HG03066 (cell line): Measurements from ENCODE around the gene DNAH7.
"Not testable (repeated sequence)": the region's sequence is repeated elsewhere in the genome, so short reads cannot be mapped to it uniquely, and the experiment has no call there.

Experiments
- ATAC-seq: cut with Tn5 transposase; IDR thresholded peaks from one replicate; pipeline ENCODE4 v1.9.1; 2021; ENCODE audit warnings: low read depth; ENCODE audit not compliant: unreplicated experiment

DNAH7 gene

GRCh38 chr2:196068271-196069209 lies at the start of gene DNAH7:
TSS of gene DNAH7 (minus strand) at chr2:196068837. CDS start at chr2:196068711, 126 bp downstream.
- peak; percentile 99 for ATAC-seq

GRCh38 chr2:196117214-196117705 lies 48.6 kb upstream of the DNAH7 start:
- ATAC-seq, result no peak

- no peak for ATAC-seq
These were observed 44.7 kb upstream of the DNAH7 start for GRCh38 chr2:196113061-196113974.

- ATAC-seq, result no peak
These were observed 43.9 kb upstream of the DNAH7 start for GRCh38 chr2:196112418-196113034.

- no peak for ATAC-seq
These were observed 40.0 kb upstream of the DNAH7 start for GRCh38 chr2:196108604-196109003.

GRCh38 chr2:196105951-196106350 lies 37.3 kb upstream of the DNAH7 start:
- ATAC-seq, result no peak

- ATAC-seq, result no peak
These were observed 35.4 kb upstream of the DNAH7 start for GRCh38 chr2:196104066-196104465.

- no peak for ATAC-seq
These were observed 35.0 kb upstream of the DNAH7 start for GRCh38 chr2:196103626-196104025.

- ATAC-seq, result peak; percentile 98
These were observed 32.8 kb upstream of the DNAH7 start for GRCh38 chr2:196101325-196101991.

GRCh38 chr2:196099916-196100315 lies 31.3 kb upstream of the DNAH7 start:
- no peak for ATAC-seq

GRCh38 chr2:196097864-196098660 lies 29.4 kb upstream of the DNAH7 start:
- no peak for ATAC-seq

- no peak for ATAC-seq
These were observed 28.5 kb upstream of the DNAH7 start for GRCh38 chr2:196096982-196097745.

GRCh38 chr2:196096264-196096663 lies 27.6 kb upstream of the DNAH7 start:
- no peak for ATAC-seq

GRCh38 chr2:196089448-196089847 lies 20.8 kb upstream of the DNAH7 start:
- ATAC-seq, result not testable (repeated sequence)

- no peak for ATAC-seq
These were observed 19.6 kb upstream of the DNAH7 start for GRCh38 chr2:196088203-196088602.

- ATAC-seq, result no peak
These were observed 18.1 kb upstream of the DNAH7 start for GRCh38 chr2:196086517-196087368.

- no peak for ATAC-seq
These were observed 15.0 kb upstream of the DNAH7 start for GRCh38 chr2:196083601-196084000.

GRCh38 chr2:196080526-196080925 lies 11.9 kb upstream of the DNAH7 start:
- no peak for ATAC-seq
